LNCAP (cell line): Measurements from ENCODE around the gene PEPD.

Source experiments
- TF ChIP-seq, protein P1 (sequence below): fragments of 450-650 bp; IDR thresholded peaks from 2 replicates; pipeline ENCODE4 v1.5.1; 2017; ENCODE audit warnings: mild to moderate bottlenecking

Gene PEPD

DNA sequence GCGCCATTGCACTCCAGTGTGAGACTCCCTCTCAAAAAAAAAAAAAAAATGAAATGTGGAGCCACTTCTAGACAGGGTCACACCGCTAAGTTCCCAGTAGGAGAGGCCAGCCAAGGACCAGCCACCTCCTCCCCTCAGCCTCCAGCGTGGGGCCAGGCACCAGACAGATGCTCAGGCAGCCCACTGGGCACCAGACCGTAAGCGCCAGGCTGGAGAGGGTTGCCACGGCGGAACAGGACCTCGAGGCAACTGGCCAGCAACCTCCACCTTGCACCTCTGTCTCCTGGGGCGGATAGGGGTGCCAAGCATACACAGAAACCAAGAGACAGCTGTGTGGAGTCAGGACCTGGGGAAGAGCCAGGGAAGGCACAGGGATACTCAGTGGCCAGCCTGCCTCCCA lies 3.7 kb downstream of the PEPD start:
- TF ChIP-seq, protein P1, sequence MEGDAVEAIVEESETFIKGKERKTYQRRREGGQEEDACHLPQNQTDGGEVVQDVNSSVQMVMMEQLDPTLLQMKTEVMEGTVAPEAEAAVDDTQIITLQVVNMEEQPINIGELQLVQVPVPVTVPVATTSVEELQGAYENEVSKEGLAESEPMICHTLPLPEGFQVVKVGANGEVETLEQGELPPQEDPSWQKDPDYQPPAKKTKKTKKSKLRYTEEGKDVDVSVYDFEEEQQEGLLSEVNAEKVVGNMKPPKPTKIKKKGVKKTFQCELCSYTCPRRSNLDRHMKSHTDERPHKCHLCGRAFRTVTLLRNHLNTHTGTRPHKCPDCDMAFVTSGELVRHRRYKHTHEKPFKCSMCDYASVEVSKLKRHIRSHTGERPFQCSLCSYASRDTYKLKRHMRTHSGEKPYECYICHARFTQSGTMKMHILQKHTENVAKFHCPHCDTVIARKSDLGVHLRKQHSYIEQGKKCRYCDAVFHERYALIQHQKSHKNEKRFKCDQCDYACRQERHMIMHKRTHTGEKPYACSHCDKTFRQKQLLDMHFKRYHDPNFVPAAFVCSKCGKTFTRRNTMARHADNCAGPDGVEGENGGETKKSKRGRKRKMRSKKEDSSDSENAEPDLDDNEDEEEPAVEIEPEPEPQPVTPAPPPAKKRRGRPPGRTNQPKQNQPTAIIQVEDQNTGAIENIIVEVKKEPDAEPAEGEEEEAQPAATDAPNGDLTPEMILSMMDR = no peak

DNA sequence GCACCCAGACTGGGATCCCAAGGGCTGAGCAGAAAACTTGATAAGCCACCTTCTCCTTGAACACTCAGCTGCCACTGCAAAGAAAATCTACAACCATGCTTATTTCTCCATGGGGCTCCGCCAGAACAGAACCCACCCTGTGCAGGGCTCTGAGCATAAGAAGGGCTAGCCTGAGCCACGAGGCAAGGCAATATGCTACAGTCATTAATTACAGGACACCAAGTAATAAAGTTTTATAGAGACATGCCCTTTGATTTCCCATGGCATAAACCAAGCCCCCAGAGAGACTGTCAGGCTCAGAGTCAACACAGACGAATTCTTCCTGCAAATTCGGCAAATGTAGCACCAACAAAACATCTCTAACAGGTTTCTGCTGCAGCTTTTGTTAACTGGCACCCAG lies 5.7 kb downstream of the PEPD start:
- TF ChIP-seq, protein P1 = no peak

DNA sequence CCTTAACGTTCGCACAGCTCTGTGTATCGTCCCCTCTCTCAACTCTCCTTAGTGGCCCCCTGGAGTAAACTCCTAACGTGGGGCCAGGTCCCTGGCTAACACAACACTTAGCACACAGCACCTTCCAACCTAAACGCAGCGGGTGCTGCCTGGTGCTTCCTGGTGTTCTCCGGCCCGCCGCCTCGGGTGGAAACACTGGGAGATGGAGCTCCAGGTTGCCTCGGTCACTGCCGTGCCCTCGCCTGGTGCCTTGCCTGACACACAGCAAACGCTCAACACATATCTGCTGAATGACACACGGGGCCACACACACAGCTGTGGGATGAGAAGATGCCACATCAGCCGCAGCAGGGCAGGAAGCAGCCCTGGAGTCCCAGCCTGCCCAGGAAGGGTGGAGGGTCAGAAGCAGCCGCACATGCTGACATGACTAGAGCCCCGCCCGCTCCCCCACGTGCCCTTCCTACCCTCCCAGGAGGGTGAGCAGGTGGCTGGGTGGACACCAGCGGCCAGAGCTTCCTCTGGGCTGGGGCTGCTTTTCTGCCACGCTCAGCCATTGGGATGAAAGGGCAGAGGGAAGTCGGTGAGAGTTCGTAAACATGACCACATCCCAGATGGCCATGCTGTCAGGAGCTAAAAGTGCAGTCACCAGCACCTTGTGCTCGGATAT lies 6.6 kb downstream of the PEPD start:
- TF ChIP-seq, protein P1 = no peak

DNA sequence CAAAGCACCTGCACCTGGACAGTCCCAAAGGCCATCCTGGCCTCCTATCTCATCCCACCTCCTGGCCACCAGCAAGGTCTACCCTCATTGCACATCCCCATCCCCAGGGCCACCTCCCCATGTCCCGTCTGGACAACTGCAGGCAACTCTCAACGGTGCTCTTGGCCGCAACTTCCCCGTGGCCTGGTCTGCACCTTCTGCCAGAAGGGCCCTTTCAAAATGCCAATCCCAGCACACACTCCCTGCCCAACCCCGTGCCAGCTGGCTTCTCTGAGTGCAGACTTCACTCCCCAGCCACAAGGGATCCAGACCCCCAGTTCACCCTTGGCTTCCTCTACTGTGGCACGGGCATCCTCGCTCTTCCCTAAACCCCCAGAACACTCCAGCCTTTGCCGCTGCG lies 8.2 kb downstream of the PEPD start:
- TF ChIP-seq, protein P1 = no peak

DNA sequence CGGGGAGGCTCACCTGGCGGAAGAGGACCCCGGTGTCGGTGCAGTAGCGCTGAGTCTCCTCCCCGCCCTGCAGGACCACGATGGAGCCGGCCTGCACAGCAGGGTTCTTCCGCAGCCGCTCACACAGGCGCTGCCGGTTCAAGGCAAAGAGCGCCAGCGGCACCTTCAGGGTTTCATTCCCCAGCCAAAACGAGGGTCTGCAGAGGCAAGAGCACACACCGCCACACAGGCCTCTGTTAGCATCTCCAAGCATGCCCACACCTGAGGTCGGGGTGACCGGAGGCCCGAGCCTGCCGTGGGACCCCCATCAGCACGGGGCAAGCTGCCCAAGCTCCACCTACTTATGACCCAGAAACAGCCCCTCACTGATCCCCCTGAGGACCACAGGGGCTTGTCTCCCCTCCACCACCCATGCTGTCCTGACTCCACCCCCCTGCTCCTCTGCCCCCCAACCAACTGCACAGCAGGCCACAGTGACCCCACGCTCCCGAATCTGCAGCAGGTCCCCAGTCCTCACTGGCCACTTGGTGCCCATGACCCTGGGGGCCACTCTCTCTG lies 8.9 kb downstream of the PEPD start:
- TF ChIP-seq, protein P1 = no peak

DNA sequence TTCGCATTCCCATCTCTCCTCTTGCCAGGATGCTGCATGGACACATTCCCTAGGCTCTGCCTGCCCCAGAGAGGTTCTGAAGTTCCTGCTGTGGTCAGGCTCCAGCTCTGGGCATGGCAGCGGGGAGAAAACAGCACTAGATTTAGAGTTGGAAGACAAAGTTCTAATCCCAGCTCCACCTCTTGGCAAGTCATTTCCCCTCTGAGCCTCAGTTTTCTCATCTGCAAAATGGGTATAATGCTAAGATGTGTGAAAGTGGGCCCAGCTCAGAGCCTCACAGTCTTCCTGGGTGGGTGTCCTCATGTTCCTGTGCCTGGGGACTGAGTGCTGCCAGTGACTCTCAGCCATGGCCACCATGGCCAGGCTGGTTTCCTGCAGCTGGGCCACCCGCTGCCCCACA lies 9.6 kb downstream of the PEPD start:
- TF ChIP-seq, protein P1 = no peak

DNA sequence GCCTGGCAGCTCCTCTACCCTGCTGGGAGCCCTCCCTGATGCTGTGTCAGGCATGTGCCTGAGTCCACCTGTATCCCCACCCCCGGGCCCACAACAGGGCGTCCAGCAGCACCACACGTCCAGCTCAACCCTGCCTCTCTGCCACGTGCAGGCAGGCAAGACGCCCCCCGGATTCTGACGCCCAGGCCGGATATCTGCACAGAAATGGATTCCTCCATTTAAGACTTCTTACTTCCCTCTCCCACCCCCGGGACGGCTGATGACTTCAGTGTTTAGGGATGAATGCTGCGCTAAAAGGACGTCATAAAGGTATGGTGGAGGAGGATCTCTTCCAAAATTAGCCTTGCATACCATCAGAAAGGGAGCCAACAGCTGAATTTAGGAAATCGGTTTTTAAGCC lies 10.2 kb downstream of the PEPD start:
- TF ChIP-seq, protein P1 = no peak
